Endothelial cell of umbilical vein (primary cell): ENCODE results near the gene A3GALT2. TPM values are rescaled to one million over a fixed set of nuclear protein-coding genes. Genes with fewer than 3 reads are reported as not detected.
A peak's percentile ranks its signal among the peaks of the same experiment; 100 is the strongest.

Experiments
- BruUV-seq: library from RNA; stranded (reverse); fragments of 400-500 nt; replicated peaks from 2 replicates; lab custom pipeline; 2021; lab: Mats Ljungman, UMichigan
- CTCF ChIA-PET: fragments of 300-600, 350-600 bp; sonication (Branson Sonifier 250); formaldehyde crosslinking; loops from one replicate; lab custom pipeline; 2021; ENCODE audit warnings: antibody characterized with exemption, inconsistent platforms; lab: Charles Lee
- POLR2A ChIA-PET: fragments of 300-600, 350-600 bp; sonication (Branson Sonifier 250); formaldehyde crosslinking; loops from one replicate; lab custom pipeline; 2021; ENCODE audit warnings: antibody characterized with exemption, inconsistent platforms; lab: Charles Lee
- DNase-seq: peaks from one replicate; pipeline ENCODE4 v3.0.0-alpha.2; 2011; ENCODE audit warnings: low read depth, low spot score
- FAIRE-seq: peaks from 2 replicates; lab custom pipeline; 2011; peaks lifted over from hg19 to GRCh38; lab: Jason Lieb, UNC
- H2AFZ ChIP-seq: 2 replicates; pipeline ENCODE4 v1.6.0; 2012; ENCODE audit warnings: low read depth, low read length, control low read depth, inconsistent platforms
- H3K27ac ChIP-seq: 2 replicates; pipeline ENCODE4 v1.5.1; 2011; ENCODE audit warnings: low read depth, mild to moderate bottlenecking, control low read depth, low read length, moderate library complexity; ENCODE audit not compliant: insufficient read depth
- H3K27me3 ChIP-seq, 2 experiments: 2 replicates each; pipeline versions ENCODE4 v1.6.0 to v1.6.1; 2011; ENCODE audit warnings: low read length in 2 of 2, mixed read lengths in 1 of 2; ENCODE audit not compliant: control insufficient read depth in 2 of 2, insufficient read depth in 2 of 2
- H3K36me3 ChIP-seq, 2 experiments: 2 replicates in 1 of 2; 3 replicates in 1 of 2; pipeline ENCODE4 v1.5.1; 2011; ENCODE audit warnings: low read length in 2 of 2, mild to moderate bottlenecking in 1 of 2, moderate library complexity in 1 of 2; ENCODE audit not compliant: control insufficient read depth in 2 of 2, insufficient read depth in 2 of 2; ENCODE audit errors: extremely low read depth in 1 of 2
- H3K4me1 ChIP-seq: 3 replicates; pipeline ENCODE4 v1.5.1; 2011; ENCODE audit warnings: mild to moderate bottlenecking, low read length; ENCODE audit not compliant: control insufficient read depth, insufficient read depth; ENCODE audit errors: extremely low read depth
- H3K4me2 ChIP-seq: 2 replicates; pipeline ENCODE4 v1.6.1; 2011; ENCODE audit warnings: low read length, control low read depth, mixed read lengths; ENCODE audit not compliant: insufficient read depth
- H3K4me3 ChIP-seq, 3 experiments: fragments of 200-600 bp in 1 of 3; sonication (generic), shearing (Covaris generic) in 1 of 3; replicated peaks in 1 of 3; 2 replicates each; pipeline ENCODE4 v1.5.1; 2011 to 2016; ENCODE audit warnings: control low read depth in 3 of 3, low read length in 3 of 3, mild to moderate bottlenecking in 2 of 3, inconsistent platforms in 1 of 3, low read depth in 1 of 3, moderate library complexity in 1 of 3; ENCODE audit not compliant: insufficient read depth in 1 of 3
- H3K79me2 ChIP-seq: 2 replicates; pipeline ENCODE4 v1.6.0; 2012; ENCODE audit warnings: low read length, inconsistent platforms; ENCODE audit not compliant: control insufficient read depth, insufficient read depth
- H3K9ac ChIP-seq: replicated peaks from 2 replicates; pipeline ENCODE3; 2011; ENCODE audit warnings: low read length, control low read depth; ENCODE audit not compliant: insufficient read depth; ENCODE audit errors: extremely low read depth
- H3K9me1 ChIP-seq: replicated peaks from 3 replicates; pipeline ENCODE4 v1.6.0; 2011; ENCODE audit warnings: mild to moderate bottlenecking, low read length; ENCODE audit not compliant: control insufficient read depth, insufficient read depth; ENCODE audit errors: extremely low read depth
- H3K9me3 ChIP-seq: replicated peaks from 2 replicates; pipeline ENCODE4 v1.5.1; 2012; ENCODE audit warnings: low read length, inconsistent platforms; ENCODE audit not compliant: control insufficient read depth, insufficient read depth
- H4K20me1 ChIP-seq: replicated peaks from 2 replicates; pipeline ENCODE3; 2011; ENCODE audit warnings: mild to moderate bottlenecking, low read length; ENCODE audit not compliant: control insufficient read depth, insufficient read depth; ENCODE audit errors: extremely low read depth
- EZH2 ChIP-seq: IDR thresholded peaks from 2 replicates; pipeline ENCODE4 v1.6.1; 2012; ENCODE audit warnings: borderline replicate concordance, low read depth, mild to moderate bottlenecking, moderate library complexity, low read length, inconsistent platforms; ENCODE audit not compliant: severe bottlenecking
- MAX ChIP-seq: IDR thresholded peaks from 2 replicates; pipeline ENCODE4 v1.6.1; 2011; ENCODE audit not compliant: insufficient read depth, insufficient read length
- POLR2A ChIP-seq: IDR thresholded peaks from 2 replicates; pipeline ENCODE4 v1.6.1; 2012; ENCODE audit warnings: low read depth, mild to moderate bottlenecking, control low read depth, low read length
- dilution Hi-C: fragments of 300-500 bp; cut with MboI; formaldehyde crosslinking; loops from one replicate; pipeline ENCODE4 v1.15.0; 2019; ENCODE audit warnings: low sequenced_read_pairs; ENCODE audit not compliant: extremely low pct_ligation_motif_present
- intact Hi-C: fragments of 100-400 bp; cut with micrococcal nuclease; formaldehyde crosslinking; loops from one replicate; pipeline ENCODE4 v1.10.0; 2022
- polyA plus RNA-seq, 4 experiments: library from polyadenylated mRNA; depleted of rRNA in 3 of 4; stranded (reverse) in 3 of 4; unstranded in 1 of 4; fragments of >200 nt; gene quantifications; 2 replicates each; pipeline versions ENCODE4 v1.2.1 to v1.2.3, GENCODE V29; 2011 to 2012; ENCODE audit warnings: missing spikeins in 1 of 4
- total RNA-seq: library from RNA; stranded (reverse); gene quantifications from 2 replicates; pipeline ENCODE4 v1.2.3, GENCODE V29; 2021
- TF ChIP-seq, protein P1 (sequence below), 2 donors: IDR thresholded peaks; 1 replicate in 1 of 2; 2 replicates in 1 of 2; pipeline ENCODE4 v1.5.1; 2011; ENCODE audit warnings: low read length in 2 of 2, mild to moderate bottlenecking in 2 of 2, moderate library complexity in 2 of 2, control low read depth in 1 of 2, inconsistent platforms in 1 of 2, low read depth in 1 of 2; ENCODE audit not compliant: insufficient read depth in 1 of 2; ENCODE audit errors: extremely low read depth in 1 of 2

Gene A3GALT2
- total and polyA plus RNA-seq, 2 donors (not counting 3 experiments of a cell fraction or from before 2014, with no cell fraction given): not detected

DNA sequence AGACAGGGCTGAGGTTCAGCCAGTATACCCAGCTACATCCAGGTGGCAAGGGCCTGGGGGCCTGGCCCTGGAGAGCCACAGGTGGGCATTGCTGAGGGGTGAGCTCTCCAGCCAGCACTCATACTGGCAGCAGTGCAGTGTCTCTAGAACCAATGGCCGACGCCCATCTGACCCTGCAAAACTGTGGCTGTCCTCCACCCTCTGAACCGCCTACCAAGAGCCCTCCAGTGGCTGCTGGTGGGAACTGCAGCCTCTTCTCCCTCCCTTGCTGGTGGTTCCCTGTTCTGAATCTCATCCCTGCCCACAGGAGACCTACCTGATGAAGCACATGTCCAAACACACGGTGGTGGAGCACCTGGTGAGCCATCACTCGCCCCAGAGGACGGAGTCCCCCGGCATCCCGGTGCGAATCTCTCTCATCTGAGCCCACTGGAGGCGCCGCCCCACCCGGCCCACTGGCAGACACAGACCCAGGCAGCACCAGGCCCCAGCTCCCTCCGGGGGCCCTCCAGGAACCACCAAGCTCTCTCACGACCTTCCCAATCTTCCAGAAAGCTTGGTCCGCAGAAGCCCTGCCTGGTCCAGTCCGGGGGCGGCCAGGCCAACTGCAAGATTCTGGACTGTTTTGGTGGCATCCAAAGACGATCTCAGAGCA lies 22.1 kb downstream of the A3GALT2 start:
- DNase-seq: peak; percentile 47
- TF ChIP-seq, protein P1, sequence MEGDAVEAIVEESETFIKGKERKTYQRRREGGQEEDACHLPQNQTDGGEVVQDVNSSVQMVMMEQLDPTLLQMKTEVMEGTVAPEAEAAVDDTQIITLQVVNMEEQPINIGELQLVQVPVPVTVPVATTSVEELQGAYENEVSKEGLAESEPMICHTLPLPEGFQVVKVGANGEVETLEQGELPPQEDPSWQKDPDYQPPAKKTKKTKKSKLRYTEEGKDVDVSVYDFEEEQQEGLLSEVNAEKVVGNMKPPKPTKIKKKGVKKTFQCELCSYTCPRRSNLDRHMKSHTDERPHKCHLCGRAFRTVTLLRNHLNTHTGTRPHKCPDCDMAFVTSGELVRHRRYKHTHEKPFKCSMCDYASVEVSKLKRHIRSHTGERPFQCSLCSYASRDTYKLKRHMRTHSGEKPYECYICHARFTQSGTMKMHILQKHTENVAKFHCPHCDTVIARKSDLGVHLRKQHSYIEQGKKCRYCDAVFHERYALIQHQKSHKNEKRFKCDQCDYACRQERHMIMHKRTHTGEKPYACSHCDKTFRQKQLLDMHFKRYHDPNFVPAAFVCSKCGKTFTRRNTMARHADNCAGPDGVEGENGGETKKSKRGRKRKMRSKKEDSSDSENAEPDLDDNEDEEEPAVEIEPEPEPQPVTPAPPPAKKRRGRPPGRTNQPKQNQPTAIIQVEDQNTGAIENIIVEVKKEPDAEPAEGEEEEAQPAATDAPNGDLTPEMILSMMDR (IDR thresholded peaks at IDR 0.05; ENCODE audit: extremely low read depth in 1 of 2, insufficient read depth in 1 of 2, low read depth in 1 of 2, low read length in 2 of 2): peak; percentile 78 to 94
- no peak for TF ChIP-seq MAX
- no peak for TF ChIP-seq POLR2A
- no peak for TF ChIP-seq EZH2
- intact Hi-C loops (loop anchor here (1.0 to 5.0 kb wide), 5 partner anchors 41 to 314 kb away; partner anchors contain the start of gene ZNF362), dilution Hi-C loops (no loop called here)
- BruUV-seq: no TSS peak
- Histone ChIP-seq H3K4me1 (no peaks in the 10 kb centered on the region), H3K79me2 (no peaks in the 10 kb centered on the region), H2AFZ (no peak overlapping the region), H3K4me2 (no peak overlapping the region), H3K4me3 (no peak overlapping the region), H3K27ac (no peak overlapping the region), H3K27me3 (no peaks in the 10 kb centered on the region), H3K9ac (no peak overlapping the region), H3K36me3 (peaks cover 3 to 20% of the 10 kb centered on the region in 2 experiments), H3K9me1 (no peaks in the 10 kb centered on the region), H3K9me3 (no peaks in the 10 kb centered on the region), H4K20me1 (no peaks in the 10 kb centered on the region)
- peak; percentile 91 for FAIRE-seq
- CTCF ChIA-PET: interaction anchor here (0.8 to 5.8 kb wide), 12 partner anchors 20 to 185 kb away, joined by 3 to 97 read pairs (median 4); partner anchors contain the start of genes TRIM62 and ZSCAN20
- POLR2A ChIA-PET: interaction anchor here (0.7 kb wide), 1 partner anchor 34 kb away, joined by 4 read pairs; no protein-coding TSS in a partner anchor
